Endothelial cell of umbilical vein (primary cell): ENCODE data around the gene ZKSCAN3. TPM values are rescaled to one million over a fixed set of nuclear protein-coding genes. Genes with fewer than 3 reads are reported as not detected.

Experiments used
- BruUV-seq: library from RNA; stranded (reverse); fragments of 400-500 nt; replicated peaks from 2 replicates; lab custom pipeline; 2021; lab: Mats Ljungman, UMichigan
- CTCF ChIA-PET: fragments of 300-600, 350-600 bp; sonication (Branson Sonifier 250); formaldehyde crosslinking; loops from one replicate; lab custom pipeline; 2021; ENCODE audit warnings: antibody characterized with exemption, inconsistent platforms; lab: Charles Lee
- POLR2A ChIA-PET: fragments of 300-600, 350-600 bp; sonication (Branson Sonifier 250); formaldehyde crosslinking; loops from one replicate; lab custom pipeline; 2021; ENCODE audit warnings: antibody characterized with exemption, inconsistent platforms; lab: Charles Lee
- DNase-seq: peaks from one replicate; pipeline ENCODE4 v3.0.0-alpha.2; 2011; ENCODE audit warnings: low read depth, low spot score
- FAIRE-seq: peaks from 2 replicates; lab custom pipeline; 2011; peaks lifted over from hg19 to GRCh38; lab: Jason Lieb, UNC
- H2AFZ ChIP-seq: 2 replicates; pipeline ENCODE4 v1.6.0; 2012; ENCODE audit warnings: low read depth, low read length, control low read depth, inconsistent platforms
- H3K27ac ChIP-seq: 2 replicates; pipeline ENCODE4 v1.5.1; 2011; ENCODE audit warnings: low read depth, mild to moderate bottlenecking, control low read depth, low read length, moderate library complexity; ENCODE audit not compliant: insufficient read depth
- H3K27me3 ChIP-seq, 2 experiments: 2 replicates each; pipeline versions ENCODE4 v1.6.0 to v1.6.1; 2011; ENCODE audit warnings: low read length in 2 of 2, mixed read lengths in 1 of 2; ENCODE audit not compliant: control insufficient read depth in 2 of 2, insufficient read depth in 2 of 2
- H3K36me3 ChIP-seq, 2 experiments: 2 replicates in 1 of 2; 3 replicates in 1 of 2; pipeline ENCODE4 v1.5.1; 2011; ENCODE audit warnings: low read length in 2 of 2, mild to moderate bottlenecking in 1 of 2, moderate library complexity in 1 of 2; ENCODE audit not compliant: control insufficient read depth in 2 of 2, insufficient read depth in 2 of 2; ENCODE audit errors: extremely low read depth in 1 of 2
- H3K4me1 ChIP-seq: 3 replicates; pipeline ENCODE4 v1.5.1; 2011; ENCODE audit warnings: mild to moderate bottlenecking, low read length; ENCODE audit not compliant: control insufficient read depth, insufficient read depth; ENCODE audit errors: extremely low read depth
- H3K4me2 ChIP-seq: 2 replicates; pipeline ENCODE4 v1.6.1; 2011; ENCODE audit warnings: low read length, control low read depth, mixed read lengths; ENCODE audit not compliant: insufficient read depth
- H3K4me3 ChIP-seq, 3 experiments: fragments of 200-600 bp in 1 of 3; sonication (generic), shearing (Covaris generic) in 1 of 3; replicated peaks in 1 of 3; 2 replicates each; pipeline ENCODE4 v1.5.1; 2011 to 2016; ENCODE audit warnings: control low read depth in 3 of 3, low read length in 3 of 3, mild to moderate bottlenecking in 2 of 3, inconsistent platforms in 1 of 3, low read depth in 1 of 3, moderate library complexity in 1 of 3; ENCODE audit not compliant: insufficient read depth in 1 of 3
- H3K79me2 ChIP-seq: 2 replicates; pipeline ENCODE4 v1.6.0; 2012; ENCODE audit warnings: low read length, inconsistent platforms; ENCODE audit not compliant: control insufficient read depth, insufficient read depth
- H3K9ac ChIP-seq: replicated peaks from 2 replicates; pipeline ENCODE3; 2011; ENCODE audit warnings: low read length, control low read depth; ENCODE audit not compliant: insufficient read depth; ENCODE audit errors: extremely low read depth
- H3K9me1 ChIP-seq: replicated peaks from 3 replicates; pipeline ENCODE4 v1.6.0; 2011; ENCODE audit warnings: mild to moderate bottlenecking, low read length; ENCODE audit not compliant: control insufficient read depth, insufficient read depth; ENCODE audit errors: extremely low read depth
- H3K9me3 ChIP-seq: replicated peaks from 2 replicates; pipeline ENCODE4 v1.5.1; 2012; ENCODE audit warnings: low read length, inconsistent platforms; ENCODE audit not compliant: control insufficient read depth, insufficient read depth
- H4K20me1 ChIP-seq: replicated peaks from 2 replicates; pipeline ENCODE3; 2011; ENCODE audit warnings: mild to moderate bottlenecking, low read length; ENCODE audit not compliant: control insufficient read depth, insufficient read depth; ENCODE audit errors: extremely low read depth
- EZH2 ChIP-seq: IDR thresholded peaks from 2 replicates; pipeline ENCODE4 v1.6.1; 2012; ENCODE audit warnings: borderline replicate concordance, low read depth, mild to moderate bottlenecking, moderate library complexity, low read length, inconsistent platforms; ENCODE audit not compliant: severe bottlenecking
- FOS ChIP-seq: IDR thresholded peaks from 2 replicates; pipeline ENCODE4 v1.6.1; 2011; ENCODE audit warnings: mild to moderate bottlenecking, low read length, moderate library complexity, borderline replicate concordance; ENCODE audit not compliant: insufficient read depth
- GATA2 ChIP-seq: IDR thresholded peaks from 2 replicates; pipeline ENCODE4 v1.7.0; 2011; ENCODE audit warnings: low read depth, mild to moderate bottlenecking, moderate library complexity, mixed read lengths, low read length; ENCODE audit not compliant: insufficient read length, insufficient read depth
- JUN ChIP-seq: IDR thresholded peaks from 2 replicates; pipeline ENCODE4 v1.6.1; 2011; ENCODE audit warnings: borderline replicate concordance, low read depth; ENCODE audit not compliant: insufficient read length, insufficient read depth
- MYC ChIP-seq: IDR thresholded peaks from one replicate; pipeline ENCODE4 v1.6.1; 2011; ENCODE audit warnings: mild to moderate bottlenecking, low read depth, low read length
- POLR2A ChIP-seq: IDR thresholded peaks from 2 replicates; pipeline ENCODE4 v1.6.1; 2012; ENCODE audit warnings: low read depth, mild to moderate bottlenecking, control low read depth, low read length
- POLR2AphosphoS5 ChIP-seq: IDR thresholded peaks from 2 replicates; pipeline ENCODE4 v1.6.1; 2012; ENCODE audit warnings: low read depth, mild to moderate bottlenecking, control low read depth, low read length, moderate library complexity; ENCODE audit not compliant: insufficient read depth
- dilution Hi-C: fragments of 300-500 bp; cut with MboI; formaldehyde crosslinking; loops from one replicate; pipeline ENCODE4 v1.15.0; 2019; ENCODE audit warnings: low sequenced_read_pairs; ENCODE audit not compliant: extremely low pct_ligation_motif_present
- intact Hi-C: fragments of 100-400 bp; cut with micrococcal nuclease; formaldehyde crosslinking; loops from one replicate; pipeline ENCODE4 v1.10.0; 2022
- polyA plus RNA-seq, 4 experiments: library from polyadenylated mRNA; depleted of rRNA in 3 of 4; stranded (reverse) in 3 of 4; unstranded in 1 of 4; fragments of >200 nt; gene quantifications; 2 replicates each; pipeline versions ENCODE4 v1.2.1 to v1.2.3, GENCODE V29; 2011 to 2012; ENCODE audit warnings: missing spikeins in 1 of 4
- total RNA-seq: library from RNA; stranded (reverse); gene quantifications from 2 replicates; pipeline ENCODE4 v1.2.3, GENCODE V29; 2021
- TF ChIP-seq, protein P1 (sequence below): IDR thresholded peaks from 2 replicates; pipeline ENCODE4 v1.6.1; 2011; ENCODE audit not compliant: insufficient read depth, insufficient read length
- TF ChIP-seq, protein P2 (sequence below), 2 donors: IDR thresholded peaks; 1 replicate in 1 of 2; 2 replicates in 1 of 2; pipeline ENCODE4 v1.5.1; 2011; ENCODE audit warnings: low read length in 2 of 2, mild to moderate bottlenecking in 2 of 2, moderate library complexity in 2 of 2, control low read depth in 1 of 2, inconsistent platforms in 1 of 2, low read depth in 1 of 2; ENCODE audit not compliant: insufficient read depth in 1 of 2; ENCODE audit errors: extremely low read depth in 1 of 2

Gene ZKSCAN3
- total and polyA plus RNA-seq, 2 donors (not counting 3 experiments of a cell fraction or from before 2014, with no cell fraction given) = 2.5 to 6.9 TPM

DNA sequence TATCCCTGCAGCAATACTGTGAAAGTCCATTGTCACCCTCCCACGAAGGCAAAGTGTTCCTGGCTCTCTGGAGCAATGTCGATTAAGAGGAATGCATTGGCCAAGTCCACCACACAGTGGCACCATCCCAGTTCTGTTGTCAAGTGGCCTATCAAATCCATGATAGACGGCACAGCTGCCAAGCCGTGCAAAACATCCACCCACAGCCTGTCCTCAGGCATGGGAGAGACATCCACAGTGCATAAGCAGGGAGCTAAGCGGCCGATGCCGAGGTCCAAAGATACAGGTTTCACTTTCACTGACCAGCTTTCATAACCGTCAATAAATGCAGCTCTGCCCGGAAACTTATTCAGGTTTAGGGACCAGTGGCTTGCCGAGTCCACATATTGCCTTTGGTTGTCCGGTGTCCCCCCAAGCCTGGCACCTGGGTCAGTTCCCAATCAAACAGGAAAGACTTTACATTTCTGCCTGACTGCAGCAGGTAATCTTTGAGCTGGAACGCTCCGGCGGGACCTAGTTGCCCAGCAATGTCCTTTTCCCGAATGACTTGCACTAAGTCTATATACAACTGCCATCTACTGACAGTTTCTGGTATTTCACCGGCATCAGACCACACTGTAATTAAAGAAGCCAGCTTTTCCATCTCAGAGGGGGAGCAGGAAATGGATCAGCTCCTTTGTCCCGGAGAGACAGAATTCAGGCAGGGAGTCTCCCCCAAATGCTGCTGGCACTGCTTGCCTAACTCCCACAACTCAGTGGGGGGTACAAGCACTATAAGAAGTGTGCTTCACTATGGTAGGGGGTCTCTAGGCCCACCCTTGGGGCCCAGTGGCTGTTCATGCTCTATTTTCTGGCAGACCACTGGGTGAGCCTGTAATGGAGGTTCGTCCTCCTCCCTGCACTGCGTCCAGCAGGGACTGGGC is 6.3 kb downstream of the ZKSCAN3 start:
- Histone ChIP-seq H3K4me3 (peak overlapping the region; percentile 52 to 84 (median 55)), H3K27me3 (no peaks in the 10 kb centered on the region), H3K9ac (peak overlapping the region; percentile 83), H3K4me2 (peak overlapping the region; percentile 80), H3K9me3 (no peaks in the 10 kb centered on the region), H3K4me1 (peaks cover 36% of the 10 kb centered on the region), H3K36me3 (no peaks in the 10 kb centered on the region), H3K79me2 (peaks cover 17% of the 10 kb centered on the region), H3K27ac (peak overlapping the region; percentile 60), H3K9me1 (no peaks in the 10 kb centered on the region), H2AFZ (peak overlapping the region; percentile 95), H4K20me1 (no peaks in the 10 kb centered on the region)
- intact Hi-C loops (loop anchor here (1.0 to 5.0 kb wide), 13 partner anchors 20 to 517 kb away; partner anchors contain the start of genes PGBD1, ZKSCAN4, ZNF165 and ZSCAN12), dilution Hi-C loops (no loop called here)
- ChIA-PET POLR2A (interaction anchor here (0.6 to 1.7 kb wide), 10 partner anchors 21 to 546 kb away, joined by 3 to 15 read pairs (median 4); partner anchors contain the start of genes PGBD1, ZKSCAN8, ZNF165 and ZSCAN26), CTCF (interaction anchor here (0.6 to 3.0 kb wide), 63 partner anchors 8 to 1294 kb away, joined by 3 to 59 read pairs (median 5); partner anchors contain the start of genes PGBD1, ZKSCAN4, ZKSCAN8 and ZSCAN16)
- TF ChIP-seq GATA2 = no peak
- TF ChIP-seq EZH2 = no peak
- TF ChIP-seq FOS = no peak
- peak; percentile 40 for TF ChIP-seq POLR2A
- peak; percentile 40 for TF ChIP-seq POLR2AphosphoS5
- no peak for TF ChIP-seq MYC
- TF ChIP-seq, protein P1, sequence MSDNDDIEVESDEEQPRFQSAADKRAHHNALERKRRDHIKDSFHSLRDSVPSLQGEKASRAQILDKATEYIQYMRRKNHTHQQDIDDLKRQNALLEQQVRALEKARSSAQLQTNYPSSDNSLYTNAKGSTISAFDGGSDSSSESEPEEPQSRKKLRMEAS = no peak
- no peak for TF ChIP-seq JUN
- TF ChIP-seq, protein P2, sequence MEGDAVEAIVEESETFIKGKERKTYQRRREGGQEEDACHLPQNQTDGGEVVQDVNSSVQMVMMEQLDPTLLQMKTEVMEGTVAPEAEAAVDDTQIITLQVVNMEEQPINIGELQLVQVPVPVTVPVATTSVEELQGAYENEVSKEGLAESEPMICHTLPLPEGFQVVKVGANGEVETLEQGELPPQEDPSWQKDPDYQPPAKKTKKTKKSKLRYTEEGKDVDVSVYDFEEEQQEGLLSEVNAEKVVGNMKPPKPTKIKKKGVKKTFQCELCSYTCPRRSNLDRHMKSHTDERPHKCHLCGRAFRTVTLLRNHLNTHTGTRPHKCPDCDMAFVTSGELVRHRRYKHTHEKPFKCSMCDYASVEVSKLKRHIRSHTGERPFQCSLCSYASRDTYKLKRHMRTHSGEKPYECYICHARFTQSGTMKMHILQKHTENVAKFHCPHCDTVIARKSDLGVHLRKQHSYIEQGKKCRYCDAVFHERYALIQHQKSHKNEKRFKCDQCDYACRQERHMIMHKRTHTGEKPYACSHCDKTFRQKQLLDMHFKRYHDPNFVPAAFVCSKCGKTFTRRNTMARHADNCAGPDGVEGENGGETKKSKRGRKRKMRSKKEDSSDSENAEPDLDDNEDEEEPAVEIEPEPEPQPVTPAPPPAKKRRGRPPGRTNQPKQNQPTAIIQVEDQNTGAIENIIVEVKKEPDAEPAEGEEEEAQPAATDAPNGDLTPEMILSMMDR (IDR thresholded peaks at IDR 0.05; ENCODE audit: extremely low read depth in 1 of 2, insufficient read depth in 1 of 2, low read depth in 1 of 2, low read length in 2 of 2) = peak; percentile 66 to 73
- DNase-seq (peak; percentile 93), FAIRE-seq (peak; percentile 96)
- TSS peak; percentile 7 for BruUV-seq
